ENCODE measurements around the gene KDM6A. TPM values are rescaled to one million over a fixed set of nuclear protein-coding genes. Genes with fewer than 3 reads are reported as not detected.
"Not testable (repeated sequence)": the region's sequence is repeated elsewhere in the genome, so short reads cannot be mapped to it uniquely, and the experiment has no call there.

Gene KDM6A
- total RNA-seq, 2 experiments from 2014 or later = 20.9 to 21.5 TPM

- H3K27me3 Mint-ChIP-seq; H3K27ac Mint-ChIP-seq; intact Hi-C loops (cut with micrococcal nuclease); POLR2A ChIA-PET; CTCF ChIA-PET; H3K4me3 Mint-ChIP-seq; DNase-seq; H3K36me3 Mint-ChIP-seq; H3K9me3 Mint-ChIP-seq: not testable (repeated sequence)
- H3K4me1 Mint-ChIP-seq (ENCODE audit: low read depth) = peaks cover 49% of the 10 kb centered on the region
Measured at GRCh38 chrX:44910508-44910907, 37.5 kb downstream of the KDM6A start.

DNA sequence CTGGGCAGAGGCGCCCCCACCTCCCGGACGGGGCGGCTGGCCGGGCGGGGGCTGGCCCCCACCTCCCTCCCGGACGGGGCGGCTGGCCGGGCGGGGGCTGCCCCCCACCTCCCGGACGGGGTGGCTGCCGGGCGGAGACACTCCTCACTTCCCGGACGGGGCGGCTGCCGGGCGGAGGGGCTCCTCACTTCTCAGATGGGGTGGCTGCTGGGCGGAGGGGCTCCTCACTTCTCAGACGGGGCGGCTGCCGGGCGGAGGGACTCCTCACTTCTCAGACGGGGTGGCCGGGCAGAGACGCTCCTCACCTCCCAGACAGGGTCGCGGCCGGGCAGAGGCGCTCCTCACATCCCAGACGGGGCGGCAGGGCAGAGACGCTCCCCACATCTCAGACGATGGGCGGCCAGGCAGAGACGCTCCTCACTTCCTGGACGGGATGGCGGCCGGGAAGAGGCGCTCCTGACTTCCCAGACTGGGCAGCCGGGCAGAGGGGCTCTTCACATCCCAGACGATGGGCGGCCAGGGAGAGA is 38.1 kb downstream of the KDM6A start:
- H3K4me3 Mint-ChIP-seq; DNase-seq; H3K27ac Mint-ChIP-seq; H3K27me3 Mint-ChIP-seq; intact Hi-C loops (cut with micrococcal nuclease); POLR2A ChIA-PET; H3K36me3 Mint-ChIP-seq; CTCF ChIA-PET; H3K9me3 Mint-ChIP-seq: not testable (repeated sequence)
- H3K4me1 Mint-ChIP-seq (ENCODE audit: low read depth) = peaks cover 49% of the 10 kb centered on the region

DNA sequence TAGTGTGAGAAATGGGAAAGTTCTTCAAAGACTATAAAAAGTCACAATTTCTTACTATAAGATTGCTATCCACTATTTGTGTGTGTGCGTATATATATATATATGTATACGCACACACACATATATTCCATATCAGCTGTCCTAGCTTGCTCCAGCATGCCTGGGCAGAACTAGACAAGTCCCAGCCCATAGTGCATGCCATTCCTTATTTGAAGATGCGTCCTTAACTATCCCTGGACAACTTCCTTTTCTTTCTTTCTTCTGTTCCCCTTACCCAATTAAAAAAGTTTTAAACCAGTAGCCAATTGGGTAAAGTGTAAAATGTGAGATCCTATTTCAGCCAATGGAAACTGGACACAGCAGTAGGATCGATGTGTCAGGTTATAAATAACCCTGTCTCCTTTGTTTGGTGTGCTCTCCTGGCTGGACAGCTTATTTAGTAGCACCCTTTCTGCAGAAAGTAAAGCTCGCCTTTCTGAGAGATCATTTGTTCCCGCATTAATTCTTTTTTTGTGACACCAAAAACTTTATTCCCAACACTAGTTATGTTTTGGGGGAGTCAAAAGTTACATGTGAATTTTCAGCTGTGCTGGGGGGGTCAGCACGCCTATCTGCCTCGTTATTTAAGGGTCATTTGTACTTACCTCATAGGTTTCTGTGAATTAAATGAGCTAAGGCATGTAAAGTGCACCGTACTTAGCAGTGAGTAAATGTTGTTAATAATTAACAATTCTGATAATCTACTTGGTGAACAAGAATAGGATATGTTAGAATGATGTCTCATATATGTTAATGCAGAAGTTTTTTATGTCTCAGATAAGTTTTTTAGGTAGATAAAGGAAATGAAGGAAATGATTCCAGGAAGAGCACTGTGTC is 40.9 kb downstream of the KDM6A start:
- ChIA-PET CTCF (interaction anchor here (1.2 kb wide), 1 partner anchor 13 kb away, joined by 4 read pairs; no protein-coding TSS in a partner anchor), POLR2A (interaction anchor here (1.1 to 1.4 kb wide), 2 partner anchors 9 to 39 kb away, joined by 3 to 7 read pairs; no protein-coding TSS in a partner anchor)
- Mint-ChIP-seq H3K4me3 (no peak overlapping the region), H3K27ac (no peak overlapping the region), H3K36me3 (no peaks in the 10 kb centered on the region), H3K9me3 (no peaks in the 10 kb centered on the region), H3K4me1 (ENCODE audit: low read depth) (peaks cover 42% of the 10 kb centered on the region), H3K27me3 (no peaks in the 10 kb centered on the region)
- no peak for DNase-seq
- intact Hi-C loops (cut with micrococcal nuclease) = no loop called here

DNA sequence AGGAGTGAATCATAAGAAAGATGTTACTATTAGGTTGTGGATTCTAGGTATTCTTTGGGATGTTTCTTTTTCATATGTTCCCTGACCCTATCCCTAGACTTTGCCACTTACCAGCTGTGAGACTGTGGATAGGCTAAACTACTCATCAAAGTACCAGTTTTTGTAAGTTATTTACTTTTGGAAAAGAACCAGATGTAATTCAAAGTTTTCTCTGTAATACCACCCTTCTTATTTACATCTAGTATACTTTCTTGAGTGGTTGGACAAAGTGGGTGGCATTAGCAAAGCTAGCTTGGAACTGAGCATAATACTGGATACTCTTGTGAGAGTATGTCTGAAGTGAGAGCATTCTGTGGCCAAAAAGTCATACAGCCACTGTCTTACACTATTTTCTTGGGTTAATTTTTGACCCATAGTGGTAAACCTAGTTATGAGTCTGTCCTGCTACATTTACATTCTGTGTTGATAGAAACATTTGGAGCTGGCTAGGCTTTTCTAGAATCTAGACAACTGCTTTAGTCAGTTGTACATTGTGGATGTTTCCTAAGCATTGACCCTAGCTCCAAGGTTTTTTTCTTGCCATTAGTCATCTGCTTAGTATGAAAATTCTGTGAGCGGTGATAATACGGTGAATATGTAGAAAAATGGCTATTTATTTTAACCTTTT is 41.7 kb downstream of the KDM6A start:
- peaks cover 43% of the 10 kb centered on the region for H3K4me1 Mint-ChIP-seq (ENCODE audit: low read depth)
- peak overlapping the region; percentile 2 for H3K27ac Mint-ChIP-seq
- POLR2A ChIA-PET = interaction anchor here (1.1 to 1.4 kb wide), 2 partner anchors 10 to 40 kb away, joined by 3 to 7 read pairs; no protein-coding TSS in a partner anchor
- no peak overlapping the region for H3K4me3 Mint-ChIP-seq
- H3K27me3 Mint-ChIP-seq = no peaks in the 10 kb centered on the region
- CTCF ChIA-PET = interaction anchor here (1.2 kb wide), 1 partner anchor 13 kb away, joined by 4 read pairs; no protein-coding TSS in a partner anchor
- intact Hi-C loops (cut with micrococcal nuclease) = no loop called here
- H3K36me3 Mint-ChIP-seq = peaks cover 2% of the 10 kb centered on the region
- no peaks in the 10 kb centered on the region for H3K9me3 Mint-ChIP-seq
- no peak for DNase-seq

- Mint-ChIP-seq H3K27me3 (no peaks in the 10 kb centered on the region), H3K27ac (peak overlapping the region; percentile 2), H3K9me3 (no peaks in the 10 kb centered on the region), H3K4me3 (no peak overlapping the region), H3K36me3 (peaks cover 2% of the 10 kb centered on the region), H3K4me1 (ENCODE audit: low read depth) (peaks cover 47% of the 10 kb centered on the region)
- intact Hi-C loops (cut with micrococcal nuclease) = no loop called here
- ChIA-PET POLR2A (interaction anchor here (1.4 kb wide), 1 partner anchor 41 kb away, joined by 7 read pairs; no protein-coding TSS in a partner anchor), CTCF (interaction anchor here (1.2 kb wide), 1 partner anchor 14 kb away, joined by 4 read pairs; no protein-coding TSS in a partner anchor)
- no peak for DNase-seq
Measured at GRCh38 chrX:44915361-44915868, 42.4 kb downstream of the KDM6A start.

GRCh38 chrX:44918722-44919121 is 45.7 kb downstream of the KDM6A start:
- no peaks in the 10 kb centered on the region for H3K9me3 Mint-ChIP-seq
- H3K36me3 Mint-ChIP-seq = peaks cover 2% of the 10 kb centered on the region
- no peak overlapping the region for H3K4me3 Mint-ChIP-seq
- DNase-seq = no peak
- ChIA-PET CTCF (no interaction called here), POLR2A (no interaction called here)
- H3K27ac Mint-ChIP-seq = no peak overlapping the region
- no peaks in the 10 kb centered on the region for H3K27me3 Mint-ChIP-seq
- intact Hi-C loops (cut with micrococcal nuclease) = no loop called here
- H3K4me1 Mint-ChIP-seq (ENCODE audit: low read depth) = peaks cover 54% of the 10 kb centered on the region

- DNase-seq = no peak
- H3K27ac Mint-ChIP-seq = peak overlapping the region; percentile 8
- H3K9me3 Mint-ChIP-seq = no peaks in the 10 kb centered on the region
- ChIA-PET CTCF (interaction anchor here (0.9 kb wide), 1 partner anchor 54 kb away, joined by 3 read pairs; no protein-coding TSS in a partner anchor), POLR2A (no interaction called here)
- H3K4me3 Mint-ChIP-seq = no peak overlapping the region
- H3K4me1 Mint-ChIP-seq (ENCODE audit: low read depth) = peaks cover 57% of the 10 kb centered on the region
- H3K36me3 Mint-ChIP-seq = peaks cover 2% of the 10 kb centered on the region
- no peaks in the 10 kb centered on the region for H3K27me3 Mint-ChIP-seq
- intact Hi-C loops (cut with micrococcal nuclease) = no loop called here
Measured at GRCh38 chrX:44922980-44923379, 50.0 kb downstream of the KDM6A start.

GRCh38 chrX:44927398-44927797 is 54.4 kb downstream of the KDM6A start:
- Mint-ChIP-seq H3K4me3 (no peak overlapping the region), H3K27me3 (no peaks in the 10 kb centered on the region), H3K36me3 (no peaks in the 10 kb centered on the region), H3K9me3 (no peaks in the 10 kb centered on the region), H3K27ac (peak overlapping the region; percentile 18), H3K4me1 (ENCODE audit: low read depth) (peaks cover 54% of the 10 kb centered on the region)
- intact Hi-C loops (cut with micrococcal nuclease) = no loop called here
- ChIA-PET CTCF (no interaction called here), POLR2A (no interaction called here)
- DNase-seq = no peak

DNA sequence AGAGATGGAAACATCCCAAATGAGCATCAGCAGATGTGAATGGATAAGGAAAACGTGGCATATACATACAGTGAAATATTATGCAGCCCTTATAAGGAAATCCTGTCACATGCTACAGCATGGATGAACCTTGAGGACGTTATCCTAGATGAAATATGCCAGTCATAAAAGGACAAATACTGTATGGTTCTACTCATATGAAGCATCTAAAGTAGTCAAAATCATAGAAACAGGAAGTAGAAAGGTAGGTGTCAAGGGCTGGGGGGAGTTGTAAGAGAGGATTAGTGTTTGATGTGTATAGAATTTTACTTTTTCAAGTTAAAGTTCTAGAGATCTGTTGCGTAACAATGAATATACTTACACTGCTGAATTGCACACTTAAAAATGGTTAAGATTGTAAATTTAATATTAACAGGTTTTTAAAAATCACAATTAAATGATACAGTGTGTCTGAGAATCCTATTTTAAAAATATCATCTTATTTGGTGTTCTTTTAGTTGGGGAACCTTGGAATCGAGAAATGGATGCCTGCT is 58.5 kb downstream of the KDM6A start:
- Mint-ChIP-seq H3K36me3 (no peaks in the 10 kb centered on the region), H3K27ac (no peak overlapping the region), H3K4me1 (ENCODE audit: low read depth) (peaks cover 50% of the 10 kb centered on the region), H3K4me3 (no peak overlapping the region), H3K9me3 (no peaks in the 10 kb centered on the region), H3K27me3 (no peaks in the 10 kb centered on the region)
- CTCF ChIA-PET = no interaction called here
- POLR2A ChIA-PET = no interaction called here
- intact Hi-C loops (cut with micrococcal nuclease) = no loop called here
- DNase-seq = no peak

- intact Hi-C loops (cut with micrococcal nuclease) = no loop called here
- no peaks in the 10 kb centered on the region for H3K27me3 Mint-ChIP-seq
- H3K27ac Mint-ChIP-seq = no peak overlapping the region
- no peaks in the 10 kb centered on the region for H3K9me3 Mint-ChIP-seq
- no peak for DNase-seq
- peaks cover 2% of the 10 kb centered on the region for H3K36me3 Mint-ChIP-seq
- no peak overlapping the region for H3K4me3 Mint-ChIP-seq
- H3K4me1 Mint-ChIP-seq (ENCODE audit: low read depth) = peaks cover 53% of the 10 kb centered on the region
- POLR2A ChIA-PET = no interaction called here
- CTCF ChIA-PET = no interaction called here
Measured at GRCh38 chrX:44935172-44935571, 62.2 kb downstream of the KDM6A start.

- Mint-ChIP-seq H3K4me1 (ENCODE audit: low read depth) (peaks cover 53% of the 10 kb centered on the region), H3K4me3 (no peak overlapping the region), H3K27me3 (no peaks in the 10 kb centered on the region), H3K36me3 (peaks cover 2% of the 10 kb centered on the region), H3K9me3 (no peaks in the 10 kb centered on the region), H3K27ac (no peak overlapping the region)
- intact Hi-C loops (cut with micrococcal nuclease) = no loop called here
- no peak for DNase-seq
- ChIA-PET CTCF (no interaction called here), POLR2A (no interaction called here)
Measured at GRCh38 chrX:44935640-44936039, 62.7 kb downstream of the KDM6A start.

GRCh38 chrX:44937606-44938005 is 64.6 kb downstream of the KDM6A start:
- no peak overlapping the region for H3K4me3 Mint-ChIP-seq
- ChIA-PET POLR2A (no interaction called here), CTCF (interaction anchor here (0.6 kb wide), 1 partner anchor 36 kb away, joined by 3 read pairs; no protein-coding TSS in a partner anchor)
- peaks cover 2% of the 10 kb centered on the region for H3K9me3 Mint-ChIP-seq
- no peak overlapping the region for H3K27ac Mint-ChIP-seq
- H3K27me3 Mint-ChIP-seq = no peaks in the 10 kb centered on the region
- intact Hi-C loops (cut with micrococcal nuclease) = no loop called here
- no peak for DNase-seq
- peaks cover 51% of the 10 kb centered on the region for H3K4me1 Mint-ChIP-seq (ENCODE audit: low read depth)
- peaks cover 5% of the 10 kb centered on the region for H3K36me3 Mint-ChIP-seq
